IMR-90 (cell line): ENCODE measurements around the gene GLI1.

Experiments used
- POLR2A ChIP-seq: IDR thresholded peaks from 2 replicates; pipeline ENCODE4 v1.6.1; 2012; ENCODE audit warnings: mild to moderate bottlenecking, low read depth, low read length
- RFX5 ChIP-seq: IDR thresholded peaks from 2 replicates; pipeline ENCODE4 v1.8.0; 2012; ENCODE audit warnings: low read depth, mild to moderate bottlenecking, low read length, moderate library complexity
- SMC3 ChIP-seq: fragments of 150-350 bp; IDR thresholded peaks from 2 replicates; pipeline ENCODE4 v1.6.1; 2016; ENCODE audit warnings: low read depth, mild to moderate bottlenecking, antibody characterized with exemption, low read length, moderate library complexity
- TF ChIP-seq, protein P1 (sequence below): conservative IDR thresholded peaks from 2 replicates; pipeline ENCODE4 v1.5.1; 2012; ENCODE audit warnings: mild to moderate bottlenecking, low read depth, low read length, improper control_type of control experiment

DNA sequence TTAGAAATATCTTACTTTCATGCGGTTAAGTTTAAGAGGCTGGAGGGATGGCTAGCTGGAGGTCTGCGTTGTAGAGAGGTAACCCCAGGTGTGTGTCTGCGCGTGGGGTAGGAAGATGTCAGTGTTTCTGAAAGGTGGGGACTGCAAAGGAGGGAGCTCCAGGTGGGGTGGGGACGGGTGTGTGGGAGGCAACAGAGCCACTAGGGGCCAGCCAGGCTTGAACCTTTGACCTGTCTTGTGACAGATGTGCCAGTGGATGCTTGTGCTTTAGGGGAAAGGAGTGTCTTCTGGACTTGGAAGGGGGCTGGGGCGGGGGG, 841 bp downstream of the GLI1 start:
- TF ChIP-seq, protein P1, sequence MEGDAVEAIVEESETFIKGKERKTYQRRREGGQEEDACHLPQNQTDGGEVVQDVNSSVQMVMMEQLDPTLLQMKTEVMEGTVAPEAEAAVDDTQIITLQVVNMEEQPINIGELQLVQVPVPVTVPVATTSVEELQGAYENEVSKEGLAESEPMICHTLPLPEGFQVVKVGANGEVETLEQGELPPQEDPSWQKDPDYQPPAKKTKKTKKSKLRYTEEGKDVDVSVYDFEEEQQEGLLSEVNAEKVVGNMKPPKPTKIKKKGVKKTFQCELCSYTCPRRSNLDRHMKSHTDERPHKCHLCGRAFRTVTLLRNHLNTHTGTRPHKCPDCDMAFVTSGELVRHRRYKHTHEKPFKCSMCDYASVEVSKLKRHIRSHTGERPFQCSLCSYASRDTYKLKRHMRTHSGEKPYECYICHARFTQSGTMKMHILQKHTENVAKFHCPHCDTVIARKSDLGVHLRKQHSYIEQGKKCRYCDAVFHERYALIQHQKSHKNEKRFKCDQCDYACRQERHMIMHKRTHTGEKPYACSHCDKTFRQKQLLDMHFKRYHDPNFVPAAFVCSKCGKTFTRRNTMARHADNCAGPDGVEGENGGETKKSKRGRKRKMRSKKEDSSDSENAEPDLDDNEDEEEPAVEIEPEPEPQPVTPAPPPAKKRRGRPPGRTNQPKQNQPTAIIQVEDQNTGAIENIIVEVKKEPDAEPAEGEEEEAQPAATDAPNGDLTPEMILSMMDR: no peak
- TF ChIP-seq RFX5: no peak
- no peak for TF ChIP-seq SMC3
- no peak for TF ChIP-seq POLR2A
